Cardiac atrium fibroblast (primary cell): ENCODE results near the gene CD300E. TPM values are rescaled to one million over a fixed set of nuclear protein-coding genes. Genes with fewer than 3 reads are reported as not detected.

Experiments used
- total RNA-seq: library from RNA; depleted of rRNA; stranded (reverse); fragments of >200 nt; gene quantifications from 2 replicates; pipeline ENCODE4 v1.2.3, GENCODE V29; 2015

CD300E gene
- not detected in 2 replicates for total RNA-seq

GRCh38 chr17:74623693-74624093 is at the start of gene CD300E:
TSS of gene CD300E (minus strand) at chr17:74623738. CDS start at chr17:74623621, 117 bp downstream.

GRCh38 chr17:74592087-74592990 is 31.2 kb downstream of the CD300E start, which contains the start of gene CD300LD:
TSS of gene CD300LD (minus strand) at chr17:74592283. CDS start at chr17:74592202, 81 bp downstream.

GRCh38 chr17:74567397-74567796 is 56.1 kb downstream of the CD300E start, which contains the start of gene CD300H:
TSS of gene CD300H (minus strand) at chr17:74567509.

Other genes starting within 250 kb of the CD300E start
- gene GPRC5C, start 191.7 kb downstream of the CD300E start, total RNA-seq: 13.9 and 32.4 TPM in 2 replicates
- gene CD300A, start 157.1 kb downstream of the CD300E start, total RNA-seq: not detected in 2 replicates
- gene CD300LB, start 92.3 kb downstream of the CD300E start, total RNA-seq: not detected in 2 replicates
- gene CD300C, start 77.6 kb downstream of the CD300E start, total RNA-seq: 0.18 TPM in 1 of 2 replicates, not detected in the other
- not detected in 2 replicates for gene CD300H, start 56.2 kb downstream of the CD300E start, total RNA-seq
- not detected in 2 replicates for gene CD300LD, start 31.5 kb downstream of the CD300E start, total RNA-seq
- not detected in 2 replicates for gene CD300LF, start 89.2 kb upstream of the CD300E start, total RNA-seq
- 1.1 and 5.8 TPM in 2 replicates for gene RAB37, start 113.5 kb upstream of the CD300E start, total RNA-seq
- gene NHERF1, start 124.9 kb upstream of the CD300E start, total RNA-seq: 16.2 and 18.1 TPM in 2 replicates
- 28.0 and 54.7 TPM in 2 replicates for gene NAT9, start 152.6 kb upstream of the CD300E start, total RNA-seq
- gene GRIN2C, start 236.1 kb upstream of the CD300E start, total RNA-seq: not detected in 2 replicates
- 7.4 and 25.8 TPM in 2 replicates for gene FDXR, start 249.3 kb upstream of the CD300E start, total RNA-seq